Measurements from ENCODE around the gene TNFSF11. TPM values are rescaled to one million over a fixed set of nuclear protein-coding genes. Genes with fewer than 3 reads are reported as not detected.
A peak's percentile ranks its signal among the peaks of the same experiment; 100 is the strongest.

The TNFSF11 gene
- polyA plus RNA-seq, 5 donors, result 0.14 to 0.49 (median 0.36) TPM

- no peak for DNase-seq
Observed at GRCh38 chr13:42611086-42611779, 37.3 kb downstream of the TNFSF11 start.

DNA sequence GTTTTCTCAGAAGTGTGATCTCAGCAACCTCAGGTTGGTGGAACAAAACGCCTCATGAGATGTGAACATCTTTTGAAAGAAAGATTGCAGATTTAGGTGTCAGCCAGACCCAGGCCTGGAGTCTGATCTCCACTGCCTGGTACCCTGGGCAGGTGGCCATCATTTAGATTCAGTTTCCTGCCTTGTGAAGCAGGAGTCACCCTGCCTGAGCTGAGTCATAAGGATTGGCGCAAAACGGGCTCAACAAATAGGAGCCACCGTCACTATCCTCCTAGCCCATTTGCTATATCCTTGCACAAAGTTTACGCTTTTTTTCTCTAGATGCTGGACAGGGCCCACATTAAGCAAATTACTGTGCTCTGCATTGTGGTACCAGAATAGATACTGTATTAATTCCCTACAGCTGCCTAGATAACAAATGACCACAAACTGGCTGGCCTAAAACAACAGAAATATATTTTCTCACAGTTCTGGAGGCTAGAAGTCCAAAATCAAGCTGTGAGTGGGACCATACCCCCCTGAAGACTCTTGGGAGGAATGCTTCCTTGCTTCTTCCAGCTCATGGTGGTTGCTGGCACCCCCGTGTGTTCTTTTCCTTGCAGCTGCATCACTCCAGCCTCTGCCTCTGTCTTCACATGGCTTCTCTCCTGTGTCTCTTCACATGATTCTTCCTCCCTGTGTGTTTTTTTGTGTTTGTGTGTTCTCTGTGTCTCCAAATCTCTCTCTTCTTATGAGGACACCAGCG, 38.2 kb downstream of the TNFSF11 start:
- no peak for DNase-seq

DNA sequence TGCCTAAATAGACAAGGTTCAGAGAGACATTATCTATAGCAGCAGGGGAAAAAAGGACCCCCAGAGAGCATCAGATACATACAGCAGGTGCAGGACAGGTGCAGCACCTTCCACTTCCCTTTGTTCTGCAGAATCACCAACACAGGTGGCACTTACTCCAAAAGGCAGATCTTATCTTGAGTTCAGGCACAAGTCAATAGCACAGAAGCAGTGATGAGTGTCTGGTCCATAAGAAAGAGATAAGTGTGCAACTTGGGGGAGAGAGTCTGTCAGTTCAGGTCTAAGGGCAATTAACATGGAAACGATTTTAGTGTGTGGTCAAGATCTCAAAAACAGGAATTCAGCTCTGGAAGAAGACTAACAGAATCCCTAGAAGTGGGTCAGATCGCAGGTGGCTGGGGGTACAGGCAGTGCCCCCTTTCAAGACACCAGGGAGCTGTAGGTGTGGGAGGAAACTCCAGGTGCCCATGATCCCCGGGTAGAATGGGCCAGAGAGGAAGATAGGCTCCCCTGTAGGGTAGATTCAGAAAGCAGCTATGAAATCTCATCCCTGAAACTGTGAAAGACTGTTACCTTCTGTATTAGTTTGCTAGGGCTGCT, 40.6 kb downstream of the TNFSF11 start:
- no peak for DNase-seq

DNA sequence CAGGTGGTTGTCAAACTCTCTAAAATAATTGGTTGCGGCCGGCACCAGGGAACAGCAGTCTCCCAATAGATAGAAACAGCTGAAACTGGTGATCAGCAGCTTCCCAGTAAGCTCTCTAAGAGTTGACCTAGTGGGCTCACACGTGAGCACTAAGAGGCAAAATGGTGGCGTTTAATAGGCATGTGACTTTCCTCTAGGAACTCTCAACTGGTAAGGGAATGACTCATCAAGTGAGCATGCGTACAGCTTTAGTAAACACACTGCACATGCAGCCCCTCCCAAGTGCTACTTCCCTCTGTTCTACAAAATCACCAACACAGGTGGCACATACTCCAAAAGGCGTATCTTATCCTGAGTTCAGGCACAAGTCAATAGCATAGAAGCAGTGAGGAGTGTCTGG, 41.7 kb downstream of the TNFSF11 start:
- DNase-seq, result no peak

- no peak for DNase-seq
Observed at GRCh38 chr13:42617221-42617620, 43.3 kb downstream of the TNFSF11 start.

DNA sequence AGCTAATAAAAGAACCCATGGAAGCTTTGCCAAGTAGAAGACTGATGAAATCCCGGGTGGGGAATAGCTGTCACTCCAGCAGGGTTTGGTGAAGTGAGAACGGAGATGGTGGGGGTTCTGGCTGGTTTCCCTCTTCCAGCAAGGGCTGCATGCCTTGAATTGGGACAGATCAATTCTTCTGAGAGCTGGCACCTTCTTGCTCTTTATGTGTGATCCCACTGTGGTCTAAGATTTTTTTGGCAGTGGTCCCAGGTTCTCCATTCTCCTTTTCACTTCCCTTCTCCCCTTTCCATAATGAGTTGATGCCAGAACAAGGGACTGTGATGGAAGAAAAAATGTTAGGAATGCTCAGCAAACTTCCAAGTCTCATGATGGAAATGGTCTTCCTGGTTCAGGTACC, 50.0 kb downstream of the TNFSF11 start:
- DNase-seq, result no peak

- DNase-seq, result no peak
Observed at GRCh38 chr13:42625611-42626010, 51.7 kb downstream of the TNFSF11 start.

DNA sequence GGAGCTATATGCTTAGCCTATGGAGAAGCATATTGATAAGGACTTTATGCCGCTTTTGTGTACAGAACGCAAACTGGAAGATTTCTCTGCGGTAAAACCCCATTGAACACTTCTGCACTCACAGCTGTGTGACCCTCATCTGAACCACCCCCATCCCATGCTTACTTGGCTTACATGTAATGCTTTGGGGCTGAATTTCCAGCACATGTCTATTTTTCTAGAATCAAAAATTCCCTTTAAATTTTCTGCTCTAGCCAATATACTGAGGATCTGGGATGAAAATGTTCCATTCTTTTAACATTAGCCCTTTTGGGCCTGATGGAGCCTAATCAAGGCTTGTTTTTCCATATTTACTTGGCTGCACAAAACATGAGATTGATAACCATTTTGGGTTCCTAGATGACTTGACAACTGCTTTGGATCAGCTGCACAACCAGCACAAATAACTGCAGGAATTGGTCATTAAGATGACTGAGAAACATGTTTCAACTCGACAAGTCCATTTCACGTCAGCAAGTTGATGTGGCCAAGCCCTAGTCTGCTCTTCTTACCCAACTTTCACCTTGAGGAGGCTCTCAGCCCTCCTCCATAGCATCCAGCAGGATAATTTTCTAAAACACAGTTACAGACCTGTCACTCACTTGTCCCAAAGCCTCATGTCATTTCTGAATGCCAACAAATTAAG, 52.4 kb downstream of the TNFSF11 start:
- no peak for DNase-seq

GRCh38 chr13:42628666-42629065, 54.7 kb downstream of the TNFSF11 start:
- DNase-seq, result no peak

DNA sequence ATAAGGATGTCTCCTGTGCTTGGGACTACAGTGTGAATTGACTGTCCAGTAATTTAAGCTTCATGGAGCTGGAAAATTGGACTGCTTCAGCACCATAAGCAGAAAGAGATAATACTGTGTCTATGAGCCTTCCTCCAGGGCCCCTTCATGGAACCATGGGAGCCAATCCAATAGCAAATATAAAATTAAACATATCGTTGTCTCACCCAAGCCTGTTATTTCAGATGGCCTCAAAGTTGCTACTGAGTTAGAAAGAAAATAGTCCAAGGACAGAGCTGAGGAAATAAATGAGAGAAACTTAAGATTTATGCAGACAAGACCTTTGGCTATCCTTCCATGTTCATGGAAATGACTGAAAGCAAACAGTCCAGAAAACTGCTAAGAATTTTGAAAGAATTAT, 57.2 kb downstream of the TNFSF11 start:
- no peak for DNase-seq

DNA sequence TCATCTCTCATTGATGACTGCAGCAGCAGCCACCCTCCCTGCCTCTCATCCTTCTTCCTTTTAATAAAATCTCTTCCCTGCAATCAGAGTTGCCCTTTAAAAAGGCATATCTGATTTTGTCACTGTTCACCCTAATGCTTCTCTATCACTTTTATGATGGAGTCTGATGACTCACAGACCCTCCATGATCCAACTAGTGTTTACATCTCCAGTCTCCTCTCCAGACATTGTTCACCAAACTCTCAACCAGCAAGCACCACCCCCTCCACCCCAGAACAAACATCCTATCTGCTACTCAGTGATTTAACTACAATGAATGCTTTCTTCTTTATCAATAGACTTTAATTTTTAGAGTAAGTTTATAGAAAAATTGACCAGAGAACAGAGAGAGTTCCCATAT, 59.5 kb downstream of the TNFSF11 start:
- DNase-seq, result no peak

DNA sequence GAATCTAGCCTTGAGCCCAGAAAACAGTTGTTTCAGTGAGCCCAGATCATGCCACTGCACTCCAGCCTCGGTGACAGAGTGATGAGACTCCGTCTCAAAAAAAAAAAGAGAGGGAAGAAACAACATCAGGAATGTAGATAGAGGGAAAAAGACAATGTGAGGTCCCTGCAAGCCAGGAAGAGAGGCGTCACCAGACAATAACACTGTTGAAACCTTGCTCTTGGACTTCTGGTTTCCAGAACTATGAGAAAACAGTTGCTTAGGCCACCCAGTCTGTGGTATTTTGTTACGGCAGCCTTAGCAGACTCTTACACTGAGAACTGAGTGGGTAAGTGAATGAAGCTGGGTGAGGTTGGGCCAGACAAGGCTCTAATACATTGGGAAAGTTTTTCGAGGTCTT, 64.1 kb downstream of the TNFSF11 start:
- no peak for DNase-seq

GRCh38 chr13:42638886-42639285, 64.9 kb downstream of the TNFSF11 start:
- DNase-seq, result peak; percentile 56 to 76

GRCh38 chr13:42643076-42643475, 69.1 kb downstream of the TNFSF11 start:
- DNase-seq, result no peak

GRCh38 chr13:42644841-42645240, 70.9 kb downstream of the TNFSF11 start:
- DNase-seq, result no peak

GRCh38 chr13:42645717-42646116, 71.8 kb downstream of the TNFSF11 start:
- DNase-seq, result no peak

GRCh38 chr13:42649141-42649540, 75.2 kb downstream of the TNFSF11 start:
- DNase-seq, result peak; percentile 32 to 66

- peak; percentile 83 to 89 for DNase-seq
Observed at GRCh38 chr13:42649831-42650230, 75.9 kb downstream of the TNFSF11 start.

- peak; percentile 42 to 45 for DNase-seq
Observed at GRCh38 chr13:42650506-42650905, 76.6 kb downstream of the TNFSF11 start.

DNA sequence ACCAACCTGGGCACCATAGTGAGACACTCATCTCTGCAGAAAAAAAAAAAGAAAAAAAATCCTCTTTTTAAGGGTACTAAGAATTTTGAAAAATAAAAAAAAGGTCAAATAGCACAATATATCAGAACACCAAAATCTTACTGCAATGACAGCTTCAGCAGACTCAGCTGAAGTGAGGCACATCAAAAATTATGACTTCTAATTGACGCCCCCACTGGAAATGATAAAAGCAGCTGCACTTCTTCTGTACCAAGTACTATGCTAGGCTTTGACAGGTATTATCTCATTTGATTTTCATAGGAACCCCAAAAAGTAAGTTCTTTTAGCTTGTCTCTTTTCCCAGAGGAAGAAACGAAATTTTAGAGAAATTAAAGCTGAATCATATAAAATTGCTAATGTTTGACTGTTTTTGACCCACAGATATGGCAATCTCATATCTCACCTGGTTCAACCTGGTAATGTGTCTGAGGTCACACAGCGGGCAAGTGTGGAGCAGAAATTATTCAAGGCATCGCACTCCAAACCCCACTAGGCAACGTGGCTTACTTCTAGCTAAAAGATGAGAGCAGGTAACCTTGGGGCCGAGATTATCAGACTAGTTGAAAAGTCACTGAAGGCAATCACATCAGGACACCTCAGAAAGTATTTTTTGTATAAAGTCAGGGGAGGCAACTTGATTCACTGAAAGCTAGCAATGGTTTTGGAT, 78.1 kb downstream of the TNFSF11 start:
- no peak for DNase-seq

DNA sequence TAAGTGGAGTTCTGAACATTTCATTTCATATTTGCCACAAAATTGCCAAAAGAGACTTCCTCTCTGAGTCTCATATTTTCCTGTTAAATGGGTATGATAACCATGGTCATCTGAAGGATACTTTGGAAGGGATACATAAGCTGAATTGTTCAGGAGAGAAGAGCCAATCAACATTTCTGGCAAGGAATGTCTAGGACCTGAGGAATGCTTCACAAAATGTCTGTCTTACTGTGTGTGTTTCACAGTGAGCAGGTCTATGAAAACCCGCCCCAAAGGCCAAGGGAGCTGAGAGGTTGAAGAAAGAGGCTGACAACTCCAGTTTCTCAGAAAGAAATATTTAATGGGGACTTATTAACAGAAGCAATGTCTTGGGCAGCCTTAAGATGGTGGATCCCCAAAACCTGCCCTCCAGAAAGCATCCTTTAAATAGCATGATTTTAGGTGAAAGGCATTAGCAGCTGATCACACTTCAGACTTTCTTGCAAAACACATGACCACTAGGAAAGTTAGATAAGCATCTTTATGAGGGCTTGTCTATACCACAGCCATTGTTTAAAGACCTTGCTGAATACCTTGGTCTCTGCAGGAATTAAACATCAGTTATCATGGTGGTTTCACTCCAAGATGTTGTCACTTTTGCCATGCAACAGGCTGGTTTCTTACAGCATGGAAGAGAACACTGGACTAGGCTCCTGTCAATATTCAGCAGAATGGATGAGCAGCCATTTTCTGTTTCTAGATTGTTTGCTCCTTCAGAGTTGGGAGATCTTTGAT, 78.9 kb downstream of the TNFSF11 start:
- DNase-seq, result no peak

All from right lung (tissue), 5 donors.